ENCODE results near the gene WWOX.

Gene WWOX

DNA sequence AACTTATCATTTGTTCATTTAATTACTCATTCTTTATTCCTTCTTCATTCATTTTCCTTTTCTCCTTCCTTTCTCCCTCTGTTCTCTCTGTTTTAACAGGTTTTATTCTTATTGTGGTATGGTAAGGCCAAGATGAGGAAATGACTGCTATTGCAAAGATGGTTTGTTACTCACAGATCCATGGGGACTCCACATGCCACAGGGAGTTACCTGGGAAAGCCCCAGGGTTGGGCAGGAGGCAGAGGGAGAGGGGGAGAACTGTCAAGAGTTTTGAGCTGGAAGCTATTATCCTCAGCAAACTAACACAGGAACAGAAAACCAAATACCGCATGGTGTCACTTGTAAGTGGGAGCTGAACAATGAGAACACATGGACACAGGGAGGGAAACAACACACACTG lies 453.3 kb downstream of the WWOX start:
- no peak for TF ChIP-seq TAF1 (IDR thresholded peaks at IDR 0.05; ENCODE audit: borderline replicate concordance, insufficient read depth, low read length)
- TF ChIP-seq, protein P1, sequence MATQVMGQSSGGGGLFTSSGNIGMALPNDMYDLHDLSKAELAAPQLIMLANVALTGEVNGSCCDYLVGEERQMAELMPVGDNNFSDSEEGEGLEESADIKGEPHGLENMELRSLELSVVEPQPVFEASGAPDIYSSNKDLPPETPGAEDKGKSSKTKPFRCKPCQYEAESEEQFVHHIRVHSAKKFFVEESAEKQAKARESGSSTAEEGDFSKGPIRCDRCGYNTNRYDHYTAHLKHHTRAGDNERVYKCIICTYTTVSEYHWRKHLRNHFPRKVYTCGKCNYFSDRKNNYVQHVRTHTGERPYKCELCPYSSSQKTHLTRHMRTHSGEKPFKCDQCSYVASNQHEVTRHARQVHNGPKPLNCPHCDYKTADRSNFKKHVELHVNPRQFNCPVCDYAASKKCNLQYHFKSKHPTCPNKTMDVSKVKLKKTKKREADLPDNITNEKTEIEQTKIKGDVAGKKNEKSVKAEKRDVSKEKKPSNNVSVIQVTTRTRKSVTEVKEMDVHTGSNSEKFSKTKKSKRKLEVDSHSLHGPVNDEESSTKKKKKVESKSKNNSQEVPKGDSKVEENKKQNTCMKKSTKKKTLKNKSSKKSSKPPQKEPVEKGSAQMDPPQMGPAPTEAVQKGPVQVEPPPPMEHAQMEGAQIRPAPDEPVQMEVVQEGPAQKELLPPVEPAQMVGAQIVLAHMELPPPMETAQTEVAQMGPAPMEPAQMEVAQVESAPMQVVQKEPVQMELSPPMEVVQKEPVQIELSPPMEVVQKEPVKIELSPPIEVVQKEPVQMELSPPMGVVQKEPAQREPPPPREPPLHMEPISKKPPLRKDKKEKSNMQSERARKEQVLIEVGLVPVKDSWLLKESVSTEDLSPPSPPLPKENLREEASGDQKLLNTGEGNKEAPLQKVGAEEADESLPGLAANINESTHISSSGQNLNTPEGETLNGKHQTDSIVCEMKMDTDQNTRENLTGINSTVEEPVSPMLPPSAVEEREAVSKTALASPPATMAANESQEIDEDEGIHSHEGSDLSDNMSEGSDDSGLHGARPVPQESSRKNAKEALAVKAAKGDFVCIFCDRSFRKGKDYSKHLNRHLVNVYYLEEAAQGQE (IDR thresholded peaks at IDR 0.05; ENCODE audit: insufficient read depth in 1 of 2, low read depth in 2 of 2, low read length in 2 of 2): no peak
- TF ChIP-seq SIN3A (IDR thresholded peaks at IDR 0.05; ENCODE audit: borderline replicate concordance, insufficient read depth, low read length): no peak
- no peak for TF ChIP-seq FOXP2 (optimal IDR thresholded peaks at IDR 0.05; ENCODE audit: borderline replicate concordance, extremely low read depth, extremely low read length, insufficient read depth)
- TF ChIP-seq POLR2AphosphoS5 (IDR thresholded peaks at IDR 0.05; ENCODE audit: low read depth, low read length): no peak

DNA sequence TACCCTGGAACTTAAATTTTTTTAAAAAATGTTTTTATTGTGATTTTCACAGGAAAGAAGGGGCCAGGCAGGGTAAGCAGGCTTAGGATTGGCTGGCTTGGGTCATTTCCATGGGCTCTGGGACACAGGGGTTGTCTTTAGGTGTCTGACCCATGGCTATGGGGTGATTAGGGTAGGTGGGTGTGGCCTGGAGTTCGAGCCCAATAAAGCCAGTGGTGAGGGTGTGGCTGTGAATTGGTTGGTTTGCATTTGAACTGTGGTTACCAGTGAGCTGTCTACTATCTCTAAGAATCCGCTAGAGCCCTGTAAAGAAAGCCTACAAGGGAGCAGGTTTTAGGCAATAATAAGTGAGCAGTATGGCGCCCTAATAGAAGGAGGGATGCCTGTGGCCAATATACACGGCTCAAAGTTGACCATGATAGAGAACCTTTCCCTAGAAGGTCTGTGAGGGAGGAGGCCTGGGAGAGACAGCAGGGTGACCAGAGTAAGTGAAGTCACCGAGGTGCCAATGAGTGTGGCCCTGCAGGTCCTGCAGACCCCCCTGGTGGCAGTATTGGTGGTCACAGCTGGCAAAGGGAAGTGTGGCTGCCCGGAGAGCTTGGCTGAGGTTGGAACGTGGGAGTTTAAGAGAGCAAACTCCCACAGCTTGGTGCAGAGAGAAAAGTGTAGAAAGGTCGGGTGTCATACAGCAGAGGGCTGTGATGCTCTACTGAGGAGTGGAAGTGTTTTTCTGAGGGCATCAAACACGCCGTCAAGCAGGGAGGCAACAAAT lies 454.0 kb downstream of the WWOX start:
- TF ChIP-seq, protein P1 (IDR thresholded peaks at IDR 0.05; ENCODE audit: insufficient read depth in 1 of 2, low read depth in 2 of 2, low read length in 2 of 2): no peak
- TF ChIP-seq SIN3A (IDR thresholded peaks at IDR 0.05; ENCODE audit: borderline replicate concordance, insufficient read depth, low read length): no peak

DNA sequence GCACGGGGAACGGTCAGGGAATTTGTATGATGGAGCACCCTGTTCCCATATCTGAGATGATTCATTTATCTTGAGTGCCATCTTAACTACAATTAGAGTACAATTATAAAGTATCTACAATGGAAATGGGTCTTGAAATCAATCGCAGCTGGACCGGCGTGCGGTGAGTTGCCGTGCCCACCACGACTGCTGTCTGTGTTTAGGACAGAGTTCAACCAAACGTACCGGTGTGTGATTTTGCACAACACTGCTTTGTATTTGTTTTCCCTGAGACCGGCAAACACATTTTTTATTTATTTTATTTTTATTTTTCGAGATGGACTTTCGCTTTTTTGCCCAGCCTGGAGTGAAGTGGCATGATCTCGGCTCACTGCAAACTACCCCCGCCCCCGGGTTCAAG lies 457.0 kb downstream of the WWOX start:
- TF ChIP-seq POLR2AphosphoS5 (IDR thresholded peaks at IDR 0.05; ENCODE audit: low read depth, low read length) (no peak), SIN3A (IDR thresholded peaks at IDR 0.05; ENCODE audit: borderline replicate concordance, insufficient read depth, low read length) (no peak), TAF1 (IDR thresholded peaks at IDR 0.05; ENCODE audit: borderline replicate concordance, insufficient read depth, low read length) (no peak), FOXP2 (optimal IDR thresholded peaks at IDR 0.05; ENCODE audit: borderline replicate concordance, extremely low read depth, extremely low read length, insufficient read depth) (no peak)
- TF ChIP-seq, protein P1 (IDR thresholded peaks at IDR 0.05; ENCODE audit: insufficient read depth in 1 of 2, low read depth in 2 of 2, low read length in 2 of 2): no peak

DNA sequence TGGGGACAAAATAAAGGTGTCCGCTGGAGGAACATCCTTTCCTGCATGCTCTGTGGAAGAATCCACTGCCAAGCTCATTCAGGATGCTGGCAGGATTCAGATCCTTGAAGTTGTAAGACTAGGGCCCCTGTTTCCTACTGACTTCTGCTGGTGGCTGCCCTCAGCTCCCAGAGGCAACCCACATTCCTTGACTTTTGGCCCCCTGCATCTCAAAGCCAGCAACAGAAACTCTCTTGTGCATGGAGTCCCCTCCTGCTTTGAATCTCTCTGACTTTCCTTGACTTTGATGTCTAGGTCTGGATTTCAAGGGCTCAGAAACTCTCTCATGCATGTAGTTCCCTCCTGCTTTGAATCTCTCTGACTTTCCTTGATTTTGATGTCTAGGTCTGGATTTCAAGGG lies 461.5 kb downstream of the WWOX start:
- no peak for TF ChIP-seq TAF1 (IDR thresholded peaks at IDR 0.05; ENCODE audit: borderline replicate concordance, insufficient read depth, low read length)
- no peak for TF ChIP-seq POLR2AphosphoS5 (IDR thresholded peaks at IDR 0.05; ENCODE audit: low read depth, low read length)
- no peak for TF ChIP-seq FOXP2 (optimal IDR thresholded peaks at IDR 0.05; ENCODE audit: borderline replicate concordance, extremely low read depth, extremely low read length, insufficient read depth)
- TF ChIP-seq, protein P1 (IDR thresholded peaks at IDR 0.05; ENCODE audit: insufficient read depth in 1 of 2, low read depth in 2 of 2, low read length in 2 of 2): no peak
- no peak for TF ChIP-seq SIN3A (IDR thresholded peaks at IDR 0.05; ENCODE audit: borderline replicate concordance, insufficient read depth, low read length)

DNA sequence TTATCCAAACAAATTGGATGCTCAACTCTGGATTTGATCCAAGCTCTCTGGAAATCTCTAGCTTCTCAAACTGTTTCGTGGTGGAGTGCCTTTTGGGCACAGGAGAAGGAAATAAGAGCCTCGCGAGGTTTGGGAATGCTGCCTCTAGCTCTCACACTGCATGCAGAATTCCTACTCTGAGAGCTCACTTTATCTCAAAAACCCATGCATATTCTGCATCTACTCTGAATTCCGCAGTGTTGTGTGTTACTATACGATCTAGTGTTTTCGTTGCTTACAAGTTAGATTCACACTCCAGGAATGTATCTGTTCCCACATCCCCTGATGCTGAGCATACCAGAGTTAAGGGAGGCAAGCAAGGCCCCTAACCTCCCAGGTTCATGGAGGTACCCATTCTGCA lies 462.7 kb downstream of the WWOX start:
- TF ChIP-seq POLR2AphosphoS5 (IDR thresholded peaks at IDR 0.05; ENCODE audit: low read depth, low read length) (no peak), TAF1 (IDR thresholded peaks at IDR 0.05; ENCODE audit: borderline replicate concordance, insufficient read depth, low read length) (no peak), SIN3A (IDR thresholded peaks at IDR 0.05; ENCODE audit: borderline replicate concordance, insufficient read depth, low read length) (no peak), FOXP2 (optimal IDR thresholded peaks at IDR 0.05; ENCODE audit: borderline replicate concordance, extremely low read depth, extremely low read length, insufficient read depth) (no peak)
- TF ChIP-seq, protein P1 (IDR thresholded peaks at IDR 0.05; ENCODE audit: insufficient read depth in 1 of 2, low read depth in 2 of 2, low read length in 2 of 2): no peak
